ENCODE data around the gene FOXE3.

The FOXE3 gene

DNA sequence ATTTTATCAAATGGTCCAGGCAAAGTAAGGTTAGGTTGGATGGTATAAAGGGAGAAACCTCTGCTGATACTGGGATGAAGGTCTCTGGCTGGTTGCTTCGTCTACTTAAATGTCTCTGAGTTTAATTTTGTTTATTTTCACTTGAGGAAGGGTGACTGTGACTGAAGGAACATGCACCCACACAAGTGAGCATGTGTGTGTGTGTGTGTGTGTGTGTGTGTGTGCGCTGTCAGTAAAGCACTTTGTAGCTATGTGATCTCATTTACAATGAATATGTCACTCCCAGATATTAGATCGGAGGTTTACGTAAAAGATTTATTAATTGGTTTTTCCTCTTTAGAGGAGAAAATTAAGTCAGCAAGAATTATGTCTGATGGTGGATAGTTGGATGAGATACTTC, 26.1 kb downstream of the FOXE3 start:
- Histone ChIP-seq H3K4me3 (ENCODE audit: low read depth, low read length) (no peak overlapping the region), H3K9ac (ENCODE audit: low read length) (no peak overlapping the region), H3K4me1 (ENCODE audit: control insufficient read depth, insufficient read depth, low read length) (peaks cover 38% of the 10 kb centered on the region), H3K27me3 (ENCODE audit: control insufficient read depth, insufficient read depth, low read length) (peaks cover 100% of the 10 kb centered on the region), H3K27ac (ENCODE audit: low read depth, low read length) (no peak overlapping the region), H3K9me3 (ENCODE audit: control insufficient read depth, insufficient read depth, low read depth, low read length) (no peaks in the 10 kb centered on the region), H3K36me3 (ENCODE audit: control insufficient read depth, insufficient read depth, low read length) (no peaks in the 10 kb centered on the region)

GRCh38 chr1:47442842-47443529, 26.9 kb downstream of the FOXE3 start:
- Histone ChIP-seq H3K9ac (ENCODE audit: low read length) (no peak overlapping the region), H3K4me1 (ENCODE audit: control insufficient read depth, insufficient read depth, low read length) (peaks cover 38% of the 10 kb centered on the region), H3K4me3 (ENCODE audit: low read depth, low read length) (no peak overlapping the region), H3K36me3 (ENCODE audit: control insufficient read depth, insufficient read depth, low read length) (no peaks in the 10 kb centered on the region), H3K9me3 (ENCODE audit: control insufficient read depth, insufficient read depth, low read depth, low read length) (no peaks in the 10 kb centered on the region), H3K27me3 (ENCODE audit: control insufficient read depth, insufficient read depth, low read length) (peaks cover 100% of the 10 kb centered on the region), H3K27ac (ENCODE audit: low read depth, low read length) (no peak overlapping the region)

GRCh38 chr1:47443530-47444296, 27.6 kb downstream of the FOXE3 start:
- Histone ChIP-seq H3K9ac (ENCODE audit: low read length) (no peak overlapping the region), H3K36me3 (ENCODE audit: control insufficient read depth, insufficient read depth, low read length) (no peaks in the 10 kb centered on the region), H3K27me3 (ENCODE audit: control insufficient read depth, insufficient read depth, low read length) (peaks cover 100% of the 10 kb centered on the region), H3K4me3 (ENCODE audit: low read depth, low read length) (peak overlapping the region; percentile 49), H3K27ac (ENCODE audit: low read depth, low read length) (no peak overlapping the region), H3K4me1 (ENCODE audit: control insufficient read depth, insufficient read depth, low read length) (peaks cover 38% of the 10 kb centered on the region), H3K9me3 (ENCODE audit: control insufficient read depth, insufficient read depth, low read depth, low read length) (no peaks in the 10 kb centered on the region)

GRCh38 chr1:47444297-47444561, 28.1 kb downstream of the FOXE3 start:
- peaks cover 100% of the 10 kb centered on the region for H3K27me3 ChIP-seq (ENCODE audit: control insufficient read depth, insufficient read depth, low read length)
- no peaks in the 10 kb centered on the region for H3K36me3 ChIP-seq (ENCODE audit: control insufficient read depth, insufficient read depth, low read length)
- H3K9me3 ChIP-seq (ENCODE audit: control insufficient read depth, insufficient read depth, low read depth, low read length) = no peaks in the 10 kb centered on the region
- H3K4me3 ChIP-seq (ENCODE audit: low read depth, low read length) = peak overlapping the region; percentile 49
- no peak overlapping the region for H3K9ac ChIP-seq (ENCODE audit: low read length)
- H3K27ac ChIP-seq (ENCODE audit: low read depth, low read length) = no peak overlapping the region
- peaks cover 38% of the 10 kb centered on the region for H3K4me1 ChIP-seq (ENCODE audit: control insufficient read depth, insufficient read depth, low read length)

DNA sequence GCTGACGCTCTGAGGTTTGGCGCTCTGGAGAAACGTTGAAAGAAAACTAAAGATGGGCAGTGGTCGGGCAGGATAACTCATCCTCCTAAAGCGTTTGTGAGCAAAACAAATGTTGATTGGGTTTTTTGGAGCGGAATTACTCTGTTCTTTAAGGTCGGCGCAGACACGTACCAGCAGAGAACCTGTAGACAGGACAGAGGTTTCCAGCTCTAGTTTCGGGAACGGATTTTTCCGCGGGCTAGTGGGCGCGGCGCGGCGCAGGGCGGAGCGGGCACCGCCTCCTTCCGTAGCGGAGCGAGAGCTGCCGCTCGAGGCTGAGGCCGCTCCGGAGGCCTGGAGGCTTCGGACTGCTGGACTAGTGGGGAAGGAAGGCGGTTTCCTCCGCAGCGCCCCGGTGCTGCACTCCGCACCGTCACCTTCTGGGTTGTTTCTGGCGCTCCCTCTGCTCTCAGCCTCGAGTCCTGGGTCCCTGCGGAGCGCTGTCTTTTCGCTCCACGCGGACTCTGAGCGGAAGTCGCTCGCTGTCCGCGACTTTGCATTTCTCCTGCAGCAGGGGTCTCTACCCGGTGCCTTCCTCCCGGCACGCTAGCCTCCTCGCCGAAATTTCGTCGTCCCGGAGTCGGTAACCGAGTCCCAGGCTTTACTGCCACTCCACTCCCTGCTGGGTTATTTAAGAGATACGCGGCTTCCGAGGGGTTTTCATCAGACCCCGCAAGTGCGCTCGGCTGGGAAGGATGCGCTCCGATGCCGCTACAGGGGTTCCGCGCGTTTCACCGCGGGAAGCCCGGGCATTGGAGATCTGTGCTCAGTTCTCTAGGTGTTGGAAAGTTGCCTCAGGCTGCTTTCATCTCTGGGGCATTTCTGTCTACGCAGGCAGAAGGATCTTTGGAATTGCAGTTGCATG, 28.7 kb downstream of the FOXE3 start:
- H3K4me3 ChIP-seq (ENCODE audit: low read depth, low read length) = peak overlapping the region; percentile 49
- no peaks in the 10 kb centered on the region for H3K36me3 ChIP-seq (ENCODE audit: control insufficient read depth, insufficient read depth, low read length)
- H3K9ac ChIP-seq (ENCODE audit: low read length) = no peak overlapping the region
- no peak overlapping the region for H3K27ac ChIP-seq (ENCODE audit: low read depth, low read length)
- H3K4me1 ChIP-seq (ENCODE audit: control insufficient read depth, insufficient read depth, low read length) = peaks cover 34% of the 10 kb centered on the region
- peaks cover 100% of the 10 kb centered on the region for H3K27me3 ChIP-seq (ENCODE audit: control insufficient read depth, insufficient read depth, low read length)
- no peaks in the 10 kb centered on the region for H3K9me3 ChIP-seq (ENCODE audit: control insufficient read depth, insufficient read depth, low read depth, low read length)

DNA sequence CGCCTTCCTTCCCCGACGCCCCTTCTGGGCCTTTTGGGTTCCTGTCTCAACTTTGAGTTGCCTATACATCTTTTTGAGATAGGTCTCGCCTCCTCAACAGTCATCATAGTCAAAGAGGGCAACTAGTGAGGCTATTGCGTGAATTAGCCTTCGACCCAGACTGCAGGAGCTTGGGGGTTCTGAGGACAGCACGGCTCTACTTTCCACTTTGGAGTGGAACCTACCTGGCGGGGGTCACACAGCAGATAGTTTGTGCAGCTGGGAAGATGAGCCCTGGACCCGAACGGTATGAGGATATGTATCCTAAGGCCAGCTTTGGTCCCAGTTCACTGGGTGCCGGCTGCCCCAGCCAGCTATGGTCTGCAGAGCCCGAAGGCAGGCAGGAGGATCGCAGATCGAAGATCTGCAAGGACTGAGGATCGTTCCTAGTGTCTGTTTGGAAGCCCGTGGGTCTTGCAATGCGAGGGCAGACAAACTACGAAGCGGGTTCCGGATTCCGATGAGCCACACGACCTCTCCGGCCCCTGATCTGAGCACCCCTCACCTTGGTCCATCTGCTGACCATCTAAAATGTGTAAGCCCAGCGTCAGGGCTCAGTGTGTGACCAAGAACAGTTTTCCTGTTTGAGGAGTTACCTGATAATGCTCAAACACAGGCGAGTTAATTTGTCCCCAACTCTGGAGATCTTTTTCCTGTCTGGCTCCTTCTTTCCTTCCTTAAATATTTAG, 29.9 kb downstream of the FOXE3 start:
- H3K9ac ChIP-seq (ENCODE audit: low read length) = no peak overlapping the region
- no peaks in the 10 kb centered on the region for H3K36me3 ChIP-seq (ENCODE audit: control insufficient read depth, insufficient read depth, low read length)
- peaks cover 36% of the 10 kb centered on the region for H3K4me1 ChIP-seq (ENCODE audit: control insufficient read depth, insufficient read depth, low read length)
- no peaks in the 10 kb centered on the region for H3K9me3 ChIP-seq (ENCODE audit: control insufficient read depth, insufficient read depth, low read depth, low read length)
- H3K27ac ChIP-seq (ENCODE audit: low read depth, low read length) = no peak overlapping the region
- H3K27me3 ChIP-seq (ENCODE audit: control insufficient read depth, insufficient read depth, low read length) = peaks cover 100% of the 10 kb centered on the region
- H3K4me3 ChIP-seq (ENCODE audit: low read depth, low read length) = no peak overlapping the region

- Histone ChIP-seq H3K9ac (ENCODE audit: low read length) (no peak overlapping the region), H3K36me3 (ENCODE audit: control insufficient read depth, insufficient read depth, low read length) (no peaks in the 10 kb centered on the region), H3K4me3 (ENCODE audit: low read depth, low read length) (no peak overlapping the region), H3K9me3 (ENCODE audit: control insufficient read depth, insufficient read depth, low read depth, low read length) (no peaks in the 10 kb centered on the region), H3K27me3 (ENCODE audit: control insufficient read depth, insufficient read depth, low read length) (peaks cover 98% of the 10 kb centered on the region), H3K4me1 (ENCODE audit: control insufficient read depth, insufficient read depth, low read length) (peaks cover 36% of the 10 kb centered on the region), H3K27ac (ENCODE audit: low read depth, low read length) (no peak overlapping the region)
Observed at GRCh38 chr1:47448462-47449222, 32.6 kb downstream of the FOXE3 start.

GRCh38 chr1:47449822-47450552, 33.9 kb downstream of the FOXE3 start:
- H3K4me1 ChIP-seq (ENCODE audit: control insufficient read depth, insufficient read depth, low read length) = peaks cover 26% of the 10 kb centered on the region
- peak overlapping the region; percentile 36 for H3K4me3 ChIP-seq (ENCODE audit: low read depth, low read length)
- no peaks in the 10 kb centered on the region for H3K36me3 ChIP-seq (ENCODE audit: control insufficient read depth, insufficient read depth, low read length)
- no peak overlapping the region for H3K27ac ChIP-seq (ENCODE audit: low read depth, low read length)
- H3K9ac ChIP-seq (ENCODE audit: low read length) = no peak overlapping the region
- H3K27me3 ChIP-seq (ENCODE audit: control insufficient read depth, insufficient read depth, low read length) = peaks cover 90% of the 10 kb centered on the region
- no peaks in the 10 kb centered on the region for H3K9me3 ChIP-seq (ENCODE audit: control insufficient read depth, insufficient read depth, low read depth, low read length)

DNA sequence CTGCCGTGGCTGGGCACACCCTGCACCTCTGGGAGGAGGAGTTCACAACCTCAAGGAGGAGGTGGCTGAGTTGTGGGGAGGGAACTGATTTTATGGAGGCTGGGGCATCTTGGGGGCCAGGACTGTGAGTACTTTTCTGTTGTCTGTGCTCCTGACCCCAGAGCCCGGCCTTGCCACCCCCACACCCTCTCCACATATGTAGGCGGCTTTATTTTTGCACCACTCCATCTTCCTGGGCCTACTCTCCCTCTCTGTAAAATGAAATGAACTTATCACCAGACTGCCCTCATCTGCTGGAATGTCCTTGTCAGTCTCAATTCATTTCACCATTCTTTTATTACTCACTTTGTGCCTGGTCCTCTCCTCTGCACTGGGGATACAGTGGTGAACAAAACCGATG, 34.5 kb downstream of the FOXE3 start:
- no peak overlapping the region for H3K4me3 ChIP-seq (ENCODE audit: low read depth, low read length)
- H3K4me1 ChIP-seq (ENCODE audit: control insufficient read depth, insufficient read depth, low read length) = peaks cover 21% of the 10 kb centered on the region
- H3K36me3 ChIP-seq (ENCODE audit: control insufficient read depth, insufficient read depth, low read length) = no peaks in the 10 kb centered on the region
- H3K9me3 ChIP-seq (ENCODE audit: control insufficient read depth, insufficient read depth, low read depth, low read length) = no peaks in the 10 kb centered on the region
- no peak overlapping the region for H3K27ac ChIP-seq (ENCODE audit: low read depth, low read length)
- H3K27me3 ChIP-seq (ENCODE audit: control insufficient read depth, insufficient read depth, low read length) = peaks cover 87% of the 10 kb centered on the region
- no peak overlapping the region for H3K9ac ChIP-seq (ENCODE audit: low read length)

- peaks cover 12% of the 10 kb centered on the region for H3K4me1 ChIP-seq (ENCODE audit: control insufficient read depth, insufficient read depth, low read length)
- no peak overlapping the region for H3K27ac ChIP-seq (ENCODE audit: low read depth, low read length)
- peaks cover 76% of the 10 kb centered on the region for H3K27me3 ChIP-seq (ENCODE audit: control insufficient read depth, insufficient read depth, low read length)
- H3K9ac ChIP-seq (ENCODE audit: low read length) = no peak overlapping the region
- no peak overlapping the region for H3K4me3 ChIP-seq (ENCODE audit: low read depth, low read length)
- H3K36me3 ChIP-seq (ENCODE audit: control insufficient read depth, insufficient read depth, low read length) = no peaks in the 10 kb centered on the region
- H3K9me3 ChIP-seq (ENCODE audit: control insufficient read depth, insufficient read depth, low read depth, low read length) = no peaks in the 10 kb centered on the region
Observed at GRCh38 chr1:47452426-47452825, 36.3 kb downstream of the FOXE3 start.
